Endothelial cell of umbilical vein (primary cell): ENCODE results near the gene GLYAT. TPM values are rescaled to one million over a fixed set of nuclear protein-coding genes. Genes with fewer than 3 reads are reported as not detected.

Experiments used
- BruUV-seq: library from RNA; stranded (reverse); fragments of 400-500 nt; replicated peaks from 2 replicates; lab custom pipeline; 2021; lab: Mats Ljungman, UMichigan
- CTCF ChIA-PET: fragments of 300-600, 350-600 bp; sonication (Branson Sonifier 250); formaldehyde crosslinking; loops from one replicate; lab custom pipeline; 2021; ENCODE audit warnings: antibody characterized with exemption, inconsistent platforms; lab: Charles Lee
- POLR2A ChIA-PET: fragments of 300-600, 350-600 bp; sonication (Branson Sonifier 250); formaldehyde crosslinking; loops from one replicate; lab custom pipeline; 2021; ENCODE audit warnings: antibody characterized with exemption, inconsistent platforms; lab: Charles Lee
- DNase-seq: peaks from one replicate; pipeline ENCODE4 v3.0.0-alpha.2; 2011; ENCODE audit warnings: low read depth, low spot score
- FAIRE-seq: peaks from 2 replicates; lab custom pipeline; 2011; peaks lifted over from hg19 to GRCh38; lab: Jason Lieb, UNC
- H2AFZ ChIP-seq: 2 replicates; pipeline ENCODE4 v1.6.0; 2012; ENCODE audit warnings: low read depth, low read length, control low read depth, inconsistent platforms
- H3K27ac ChIP-seq: 2 replicates; pipeline ENCODE4 v1.5.1; 2011; ENCODE audit warnings: low read depth, mild to moderate bottlenecking, control low read depth, low read length, moderate library complexity; ENCODE audit not compliant: insufficient read depth
- H3K27me3 ChIP-seq, 2 experiments: 2 replicates each; pipeline versions ENCODE4 v1.6.0 to v1.6.1; 2011; ENCODE audit warnings: low read length in 2 of 2, mixed read lengths in 1 of 2; ENCODE audit not compliant: control insufficient read depth in 2 of 2, insufficient read depth in 2 of 2
- H3K36me3 ChIP-seq, 2 experiments: 2 replicates in 1 of 2; 3 replicates in 1 of 2; pipeline ENCODE4 v1.5.1; 2011; ENCODE audit warnings: low read length in 2 of 2, mild to moderate bottlenecking in 1 of 2, moderate library complexity in 1 of 2; ENCODE audit not compliant: control insufficient read depth in 2 of 2, insufficient read depth in 2 of 2; ENCODE audit errors: extremely low read depth in 1 of 2
- H3K4me1 ChIP-seq: 3 replicates; pipeline ENCODE4 v1.5.1; 2011; ENCODE audit warnings: mild to moderate bottlenecking, low read length; ENCODE audit not compliant: control insufficient read depth, insufficient read depth; ENCODE audit errors: extremely low read depth
- H3K4me2 ChIP-seq: 2 replicates; pipeline ENCODE4 v1.6.1; 2011; ENCODE audit warnings: low read length, control low read depth, mixed read lengths; ENCODE audit not compliant: insufficient read depth
- H3K4me3 ChIP-seq, 3 experiments: fragments of 200-600 bp in 1 of 3; sonication (generic), shearing (Covaris generic) in 1 of 3; replicated peaks in 1 of 3; 2 replicates each; pipeline ENCODE4 v1.5.1; 2011 to 2016; ENCODE audit warnings: control low read depth in 3 of 3, low read length in 3 of 3, mild to moderate bottlenecking in 2 of 3, inconsistent platforms in 1 of 3, low read depth in 1 of 3, moderate library complexity in 1 of 3; ENCODE audit not compliant: insufficient read depth in 1 of 3
- H3K79me2 ChIP-seq: 2 replicates; pipeline ENCODE4 v1.6.0; 2012; ENCODE audit warnings: low read length, inconsistent platforms; ENCODE audit not compliant: control insufficient read depth, insufficient read depth
- H3K9ac ChIP-seq: replicated peaks from 2 replicates; pipeline ENCODE3; 2011; ENCODE audit warnings: low read length, control low read depth; ENCODE audit not compliant: insufficient read depth; ENCODE audit errors: extremely low read depth
- H3K9me1 ChIP-seq: replicated peaks from 3 replicates; pipeline ENCODE4 v1.6.0; 2011; ENCODE audit warnings: mild to moderate bottlenecking, low read length; ENCODE audit not compliant: control insufficient read depth, insufficient read depth; ENCODE audit errors: extremely low read depth
- H3K9me3 ChIP-seq: replicated peaks from 2 replicates; pipeline ENCODE4 v1.5.1; 2012; ENCODE audit warnings: low read length, inconsistent platforms; ENCODE audit not compliant: control insufficient read depth, insufficient read depth
- H4K20me1 ChIP-seq: replicated peaks from 2 replicates; pipeline ENCODE3; 2011; ENCODE audit warnings: mild to moderate bottlenecking, low read length; ENCODE audit not compliant: control insufficient read depth, insufficient read depth; ENCODE audit errors: extremely low read depth
- CTCF ChIP-seq, 2 donors: IDR thresholded peaks; 1 replicate in 1 of 2; 2 replicates in 1 of 2; pipeline ENCODE4 v1.5.1; 2011; ENCODE audit warnings: low read length in 2 of 2, mild to moderate bottlenecking in 2 of 2, moderate library complexity in 2 of 2, control low read depth in 1 of 2, inconsistent platforms in 1 of 2, low read depth in 1 of 2; ENCODE audit not compliant: insufficient read depth in 1 of 2; ENCODE audit errors: extremely low read depth in 1 of 2
- EZH2 ChIP-seq: IDR thresholded peaks from 2 replicates; pipeline ENCODE4 v1.6.1; 2012; ENCODE audit warnings: borderline replicate concordance, low read depth, mild to moderate bottlenecking, moderate library complexity, low read length, inconsistent platforms; ENCODE audit not compliant: severe bottlenecking
- FOS ChIP-seq: IDR thresholded peaks from 2 replicates; pipeline ENCODE4 v1.6.1; 2011; ENCODE audit warnings: mild to moderate bottlenecking, low read length, moderate library complexity, borderline replicate concordance; ENCODE audit not compliant: insufficient read depth
- GATA2 ChIP-seq: IDR thresholded peaks from 2 replicates; pipeline ENCODE4 v1.7.0; 2011; ENCODE audit warnings: low read depth, mild to moderate bottlenecking, moderate library complexity, mixed read lengths, low read length; ENCODE audit not compliant: insufficient read length, insufficient read depth
- JUN ChIP-seq: IDR thresholded peaks from 2 replicates; pipeline ENCODE4 v1.6.1; 2011; ENCODE audit warnings: borderline replicate concordance, low read depth; ENCODE audit not compliant: insufficient read length, insufficient read depth
- MAX ChIP-seq: IDR thresholded peaks from 2 replicates; pipeline ENCODE4 v1.6.1; 2011; ENCODE audit not compliant: insufficient read depth, insufficient read length
- MYC ChIP-seq: IDR thresholded peaks from one replicate; pipeline ENCODE4 v1.6.1; 2011; ENCODE audit warnings: mild to moderate bottlenecking, low read depth, low read length
- POLR2A ChIP-seq: IDR thresholded peaks from 2 replicates; pipeline ENCODE4 v1.6.1; 2012; ENCODE audit warnings: low read depth, mild to moderate bottlenecking, control low read depth, low read length
- POLR2AphosphoS5 ChIP-seq: IDR thresholded peaks from 2 replicates; pipeline ENCODE4 v1.6.1; 2012; ENCODE audit warnings: low read depth, mild to moderate bottlenecking, control low read depth, low read length, moderate library complexity; ENCODE audit not compliant: insufficient read depth
- dilution Hi-C: fragments of 300-500 bp; cut with MboI; formaldehyde crosslinking; loops from one replicate; pipeline ENCODE4 v1.15.0; 2019; ENCODE audit warnings: low sequenced_read_pairs; ENCODE audit not compliant: extremely low pct_ligation_motif_present
- intact Hi-C: fragments of 100-400 bp; cut with micrococcal nuclease; formaldehyde crosslinking; loops from one replicate; pipeline ENCODE4 v1.10.0; 2022
- polyA plus RNA-seq, 4 experiments: library from polyadenylated mRNA; depleted of rRNA in 3 of 4; stranded (reverse) in 3 of 4; unstranded in 1 of 4; fragments of >200 nt; gene quantifications; 2 replicates each; pipeline versions ENCODE4 v1.2.1 to v1.2.3, GENCODE V29; 2011 to 2012; ENCODE audit warnings: missing spikeins in 1 of 4
- total RNA-seq: library from RNA; stranded (reverse); gene quantifications from 2 replicates; pipeline ENCODE4 v1.2.3, GENCODE V29; 2021

The GLYAT gene
- total and polyA plus RNA-seq, 2 donors (not counting 3 experiments of a cell fraction or from before 2014, with no cell fraction given): not detected

- TF ChIP-seq JUN (no peak), POLR2AphosphoS5 (no peak), CTCF (IDR thresholded peaks at IDR 0.05; ENCODE audit: extremely low read depth in 1 of 2, insufficient read depth in 1 of 2, low read depth in 1 of 2, low read length in 2 of 2) (no peak), POLR2A (no peak), MAX (no peak), GATA2 (no peak), EZH2 (no peak), MYC (no peak), FOS (no peak)
- CTCF ChIA-PET: no interaction called here
- POLR2A ChIA-PET: no interaction called here
- Histone ChIP-seq H3K79me2 (no peaks in the 10 kb centered on the region), H3K36me3 (no peaks in the 10 kb centered on the region), H2AFZ (no peak overlapping the region), H3K9me1 (no peaks in the 10 kb centered on the region), H4K20me1 (no peaks in the 10 kb centered on the region), H3K27me3 (no peaks in the 10 kb centered on the region), H3K9ac (no peak overlapping the region), H3K27ac (no peak overlapping the region), H3K4me2 (no peak overlapping the region), H3K9me3 (no peaks in the 10 kb centered on the region), H3K4me1 (no peaks in the 10 kb centered on the region), H3K4me3 (no peak overlapping the region)
- dilution Hi-C loops (no loop called here), intact Hi-C loops (no loop called here)
- DNase-seq: no peak
- BruUV-seq: no TSS peak
- no peak for FAIRE-seq
These were observed 48.8 kb upstream of the GLYAT start for GRCh38 chr11:58780578-58780977.
